Amniotic epithelial cell (primary cell): ENCODE data around the gene ABCC4.

Source experiments
- DNase-seq: peaks from one replicate; pipeline ENCODE4 v3.0.0-alpha.2; 2010; ENCODE audit warnings: low read depth

Gene ABCC4

GRCh38 chr13:95039415-95039814, 261.8 kb downstream of the ABCC4 start:
- peak; percentile 46 for DNase-seq

- no peak for DNase-seq
Measured at GRCh38 chr13:95038949-95039348, 262.3 kb downstream of the ABCC4 start.

- no peak for DNase-seq
Measured at GRCh38 chr13:95035311-95036109, 265.7 kb downstream of the ABCC4 start.

GRCh38 chr13:95033890-95034289, 267.4 kb downstream of the ABCC4 start:
- no peak for DNase-seq

GRCh38 chr13:95032121-95032520, 269.1 kb downstream of the ABCC4 start:
- DNase-seq: no peak

GRCh38 chr13:95030821-95031343, 270.4 kb downstream of the ABCC4 start:
- DNase-seq: no peak

- no peak for DNase-seq
Measured at GRCh38 chr13:95027638-95028037, 273.6 kb downstream of the ABCC4 start.

GRCh38 chr13:95025116-95025515, 276.1 kb downstream of the ABCC4 start:
- no peak for DNase-seq

- peak; percentile 27 for DNase-seq
Measured at GRCh38 chr13:95023405-95023804, 277.8 kb downstream of the ABCC4 start.

GRCh38 chr13:95020298-95020987, 280.8 kb downstream of the ABCC4 start:
- peak; percentile 57 for DNase-seq

GRCh38 chr13:95019886-95020285, 281.4 kb downstream of the ABCC4 start:
- no peak for DNase-seq

- DNase-seq: no peak
Measured at GRCh38 chr13:95007322-95007721, 293.9 kb downstream of the ABCC4 start.

- DNase-seq: no peak
Measured at GRCh38 chr13:95005300-95005699, 296.0 kb downstream of the ABCC4 start.

GRCh38 chr13:95003019-95003813, 298.0 kb downstream of the ABCC4 start:
- peak; percentile 5 for DNase-seq

GRCh38 chr13:95002126-95002525, 299.1 kb downstream of the ABCC4 start:
- peak; percentile 3 for DNase-seq

- DNase-seq: no peak
Measured at GRCh38 chr13:94999871-95000270, 301.4 kb downstream of the ABCC4 start.

- DNase-seq: peak; percentile 11
Measured at GRCh38 chr13:94997126-94997525, 304.1 kb downstream of the ABCC4 start.

- no peak for DNase-seq
Measured at GRCh38 chr13:94996445-94996844, 304.8 kb downstream of the ABCC4 start.

- DNase-seq: no peak
Measured at GRCh38 chr13:94994506-94994905, 306.7 kb downstream of the ABCC4 start.

- peak; percentile 22 for DNase-seq
Measured at GRCh38 chr13:94993616-94994015, 307.6 kb downstream of the ABCC4 start.

- no peak for DNase-seq
Measured at GRCh38 chr13:94992036-94992960, 309.0 kb downstream of the ABCC4 start.
